Colonic mucosa (tissue), 4 donors: Measurements from ENCODE around the gene PRKCH. TPM values are rescaled to one million over a fixed set of nuclear protein-coding genes. Genes with fewer than 3 reads are reported as not detected.

Source experiments
- DNase-seq: peaks from one replicate; pipeline ENCODE4 v3.0.0-alpha.2; 2020
- H3K27ac ChIP-seq: fragments of 200-600 bp; one replicate; pipeline ENCODE4 v1.8.0; 2021
- H3K27me3 ChIP-seq: fragments of 200-600 bp; one replicate; pipeline ENCODE4 v1.8.0; 2021
- H3K36me3 ChIP-seq: fragments of 200-600 bp; one replicate; pipeline ENCODE4 v1.8.0; 2021
- H3K4me1 ChIP-seq: fragments of 200-600 bp; one replicate; pipeline ENCODE4 v1.8.0; 2021; ENCODE audit warnings: mild to moderate bottlenecking
- H3K4me3 ChIP-seq: fragments of 200-600 bp; one replicate; pipeline ENCODE4 v1.8.0; 2021
- H3K9ac ChIP-seq, 2 donors: one replicate each; pipeline ENCODE4 v1.7.0; 2013; ENCODE audit warnings: control low read depth in 2 of 2, low read depth in 2 of 2, low read length in 2 of 2
- H3K9me3 ChIP-seq: fragments of 200-600 bp; one replicate; pipeline ENCODE4 v1.8.0; 2021
- intact Hi-C: fragments of 100-400 bp; cut with DNase I; formaldehyde crosslinking; loops from one replicate; pipeline ENCODE4 v1.14.1; 2022
- total RNA-seq, 2 donors: library from RNA; stranded (reverse); fragmentation: NEBNext Ultra II Directional in 1 of 2; extraction: Animal tissue kit (Norgen Biotek cat#: 25700) in 1 of 2; gene quantifications; one replicate each; pipeline ENCODE4 v1.2.1, GENCODE V29; 2021
- TF ChIP-seq, protein P1 (sequence below): fragments of 200-600 bp; IDR thresholded peaks from one replicate; pipeline ENCODE4 v1.8.0; 2022; ENCODE audit warnings: antibody characterized with exemption, mild to moderate bottlenecking
- donor health status: healthy.
- donor health status: DM: no; HTN: no; CAD: no.
- donor health status: DM: no; HTN: no; CAD: no.

The PRKCH gene
- total RNA-seq, 2 donors from 2014 or later, result 11.4 to 11.5 TPM

DNA sequence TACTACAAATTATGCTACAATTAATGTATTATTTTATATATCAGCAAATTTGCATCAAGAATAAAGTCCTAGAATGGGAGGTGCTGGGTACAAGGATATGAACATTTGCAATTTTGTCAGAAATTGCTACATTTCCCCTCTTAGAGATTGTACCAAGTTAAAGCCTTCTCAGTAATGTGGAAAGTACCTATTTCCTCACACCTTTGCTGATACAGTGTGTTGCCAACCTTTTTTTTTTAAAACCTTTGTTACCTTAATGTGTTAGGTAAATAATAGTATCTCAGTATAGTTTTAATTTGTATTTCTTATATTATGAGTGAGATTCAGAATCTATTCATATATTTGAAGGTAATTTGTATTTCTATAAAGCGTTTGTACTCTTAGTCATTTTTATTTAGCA lies 278.6 kb downstream of the PRKCH start:
- intact Hi-C loops, result no loop called here
- Histone ChIP-seq H3K27me3 (no peaks in the 10 kb centered on the region), H3K36me3 (no peaks in the 10 kb centered on the region), H3K27ac (no peak overlapping the region), H3K9ac (no peak overlapping the region), H3K9me3 (no peaks in the 10 kb centered on the region), H3K4me1 (peaks cover 5% of the 10 kb centered on the region), H3K4me3 (no peak overlapping the region)
- TF ChIP-seq, protein P1, sequence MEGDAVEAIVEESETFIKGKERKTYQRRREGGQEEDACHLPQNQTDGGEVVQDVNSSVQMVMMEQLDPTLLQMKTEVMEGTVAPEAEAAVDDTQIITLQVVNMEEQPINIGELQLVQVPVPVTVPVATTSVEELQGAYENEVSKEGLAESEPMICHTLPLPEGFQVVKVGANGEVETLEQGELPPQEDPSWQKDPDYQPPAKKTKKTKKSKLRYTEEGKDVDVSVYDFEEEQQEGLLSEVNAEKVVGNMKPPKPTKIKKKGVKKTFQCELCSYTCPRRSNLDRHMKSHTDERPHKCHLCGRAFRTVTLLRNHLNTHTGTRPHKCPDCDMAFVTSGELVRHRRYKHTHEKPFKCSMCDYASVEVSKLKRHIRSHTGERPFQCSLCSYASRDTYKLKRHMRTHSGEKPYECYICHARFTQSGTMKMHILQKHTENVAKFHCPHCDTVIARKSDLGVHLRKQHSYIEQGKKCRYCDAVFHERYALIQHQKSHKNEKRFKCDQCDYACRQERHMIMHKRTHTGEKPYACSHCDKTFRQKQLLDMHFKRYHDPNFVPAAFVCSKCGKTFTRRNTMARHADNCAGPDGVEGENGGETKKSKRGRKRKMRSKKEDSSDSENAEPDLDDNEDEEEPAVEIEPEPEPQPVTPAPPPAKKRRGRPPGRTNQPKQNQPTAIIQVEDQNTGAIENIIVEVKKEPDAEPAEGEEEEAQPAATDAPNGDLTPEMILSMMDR, result no peak
- DNase-seq, result no peak

Other genes starting within 250 kb of the PRKCH start
- 10 to 100 TPM; 68.2 to 77.1 TPM for gene TMEM30B, start 40.2 kb upstream of the PRKCH start, total RNA-seq